GM19468 (cell line): Measurements from ENCODE around the gene ELMOD1.

Source experiments
- ATAC-seq: cut with Tn5 transposase; IDR thresholded peaks from one replicate; pipeline ENCODE4 v1.9.1; 2021; ENCODE audit warnings: mild to moderate bottlenecking, moderate library complexity, moderate number of reproducible peaks; ENCODE audit not compliant: unreplicated experiment; ENCODE audit errors: extremely low read depth

Gene ELMOD1

DNA sequence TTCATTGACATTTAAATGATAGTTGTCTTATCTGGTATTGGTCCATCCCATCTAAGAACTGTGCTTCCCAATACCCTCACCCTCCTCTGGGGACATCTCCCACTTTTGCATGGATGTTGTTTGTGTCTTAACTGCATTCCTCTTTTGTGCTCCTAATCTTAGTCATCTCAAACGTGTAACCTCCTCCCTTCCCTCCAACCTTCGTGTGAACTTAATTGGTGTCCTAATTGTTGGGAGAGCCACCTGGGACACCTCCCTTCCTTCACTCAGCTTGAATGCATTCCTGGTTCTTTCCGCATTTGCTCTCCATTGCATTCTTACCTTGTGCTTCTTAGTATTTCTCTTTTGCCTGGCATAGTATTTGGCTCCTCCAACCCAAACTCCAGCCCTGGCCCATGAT is 9.8 kb upstream of the ELMOD1 start:
- no peak for ATAC-seq

GRCh38 chr11:107583629-107584195 is 7.2 kb upstream of the ELMOD1 start:
- ATAC-seq: no peak

DNA sequence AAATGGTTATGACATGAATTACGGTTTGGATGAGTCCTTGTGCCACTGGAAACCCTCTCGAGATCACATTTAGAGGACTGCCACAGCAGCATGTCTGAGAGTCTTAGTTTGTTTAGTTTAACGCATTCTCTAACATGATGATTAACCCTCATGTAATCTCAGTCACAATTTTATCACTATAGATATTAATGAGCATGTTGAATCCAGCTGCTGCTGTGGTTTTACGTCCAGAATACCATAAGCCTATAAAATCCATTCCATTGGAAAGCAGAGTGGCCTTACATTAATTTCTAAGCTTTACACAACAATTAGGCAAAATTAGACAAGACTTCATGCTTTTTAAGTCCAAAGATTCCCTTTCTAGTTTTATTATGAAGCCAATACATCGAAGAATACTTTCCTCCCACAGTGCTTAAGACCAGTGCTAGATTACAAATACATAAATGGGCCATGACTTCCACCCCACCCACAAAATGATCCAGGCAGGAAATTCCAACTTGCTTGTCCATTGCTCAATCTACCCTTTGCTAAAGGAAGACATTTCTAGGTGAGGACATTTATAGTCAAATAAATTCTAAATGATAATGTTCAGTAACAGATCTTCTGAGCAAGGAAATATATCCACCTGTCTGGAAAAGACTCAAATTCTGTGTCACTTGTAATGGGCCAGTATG is 3.5 kb upstream of the ELMOD1 start:
- ATAC-seq: no peak

GRCh38 chr11:107591378-107592230 is 657 bp downstream of the ELMOD1 start:
- no peak for ATAC-seq

DNA sequence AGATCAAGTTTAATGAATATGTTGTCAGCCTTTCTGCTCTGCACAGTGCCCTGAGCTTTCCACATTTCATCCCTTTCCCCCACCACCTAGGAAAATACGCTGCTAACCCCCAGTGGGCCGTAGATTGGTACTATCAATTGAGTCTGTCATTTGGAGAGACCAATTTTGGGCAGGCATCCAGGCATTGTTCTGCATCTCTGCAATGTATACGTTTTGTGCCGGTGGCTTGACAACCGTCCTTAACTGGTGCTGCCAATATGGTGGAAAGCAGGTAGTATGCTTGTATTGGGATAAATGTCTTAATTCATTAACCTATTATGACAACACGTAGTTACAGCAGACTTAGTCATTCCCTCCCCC is 1.3 kb downstream of the ELMOD1 start:
- ATAC-seq: no peak

GRCh38 chr11:107592813-107593212 is 1.9 kb downstream of the ELMOD1 start:
- no peak for ATAC-seq

DNA sequence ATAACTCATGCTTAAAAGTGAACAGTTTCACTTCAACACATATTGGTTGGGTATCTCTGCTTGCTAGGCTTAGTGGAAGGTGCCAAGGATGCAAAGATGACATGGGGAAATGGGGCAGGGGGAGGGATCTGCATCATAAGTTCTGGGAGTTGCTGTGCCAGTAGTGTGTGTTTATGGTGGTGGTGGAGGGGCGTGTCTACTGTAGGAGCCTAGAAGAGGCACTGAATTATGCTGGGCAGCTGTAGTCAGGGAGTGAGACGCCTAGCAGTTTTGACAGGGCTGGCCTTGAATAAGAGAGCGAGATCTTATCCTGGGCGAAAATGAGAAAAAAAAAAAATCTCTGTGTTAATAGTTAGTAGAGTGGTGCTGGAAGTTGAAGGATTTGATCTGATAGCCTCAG is 3.0 kb downstream of the ELMOD1 start:
- no peak for ATAC-seq

GRCh38 chr11:107594736-107595135 is 3.8 kb downstream of the ELMOD1 start:
- no peak for ATAC-seq

- peak; percentile 56 for ATAC-seq
Measured at GRCh38 chr11:107598225-107599139, 7.5 kb downstream of the ELMOD1 start.

GRCh38 chr11:107605061-107606006 is 14.4 kb downstream of the ELMOD1 start:
- no peak for ATAC-seq

GRCh38 chr11:107606141-107606540 is 15.2 kb downstream of the ELMOD1 start:
- no peak for ATAC-seq

- ATAC-seq: no peak
Measured at GRCh38 chr11:107608809-107609208, 17.9 kb downstream of the ELMOD1 start.

DNA sequence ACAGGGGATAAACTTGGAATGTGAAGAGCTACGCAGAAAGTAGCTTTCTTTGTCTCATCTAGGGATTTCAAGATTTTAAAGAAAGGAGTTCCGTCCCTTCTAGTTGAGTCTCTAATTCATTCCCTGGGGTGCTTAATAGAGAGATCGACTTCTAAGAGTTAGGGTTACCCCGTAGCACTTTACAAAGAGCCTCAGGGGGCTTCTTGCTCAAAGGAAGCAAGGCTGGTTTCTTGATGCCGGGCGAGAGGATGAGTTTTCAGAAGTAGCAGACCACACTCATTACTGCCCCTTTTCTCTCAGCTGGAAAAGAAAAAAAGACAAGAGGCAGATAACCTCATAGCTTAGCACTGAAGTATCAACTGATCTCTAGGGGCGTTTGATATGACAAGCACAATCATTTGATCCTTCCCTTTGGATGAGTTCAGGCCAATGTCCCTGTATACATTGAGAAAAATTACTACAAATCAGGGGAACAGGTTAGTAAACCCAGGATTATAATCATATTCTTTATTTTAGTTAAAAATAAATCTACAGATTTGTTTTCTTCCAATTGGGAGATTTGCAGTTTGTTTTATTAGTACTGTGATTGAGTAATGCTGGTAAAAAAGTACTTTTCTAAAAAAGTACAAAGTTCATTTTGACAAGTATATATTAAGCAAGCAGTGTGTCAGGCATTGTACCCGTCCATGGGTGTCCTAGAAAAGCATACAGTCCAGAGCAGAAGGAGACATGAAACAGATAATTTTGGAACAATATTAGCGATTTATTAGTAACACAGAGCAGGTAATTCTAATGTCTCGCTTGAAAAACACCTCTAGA is 18.7 kb downstream of the ELMOD1 start:
- no peak for ATAC-seq

GRCh38 chr11:107612445-107612844 is 21.5 kb downstream of the ELMOD1 start:
- no peak for ATAC-seq

DNA sequence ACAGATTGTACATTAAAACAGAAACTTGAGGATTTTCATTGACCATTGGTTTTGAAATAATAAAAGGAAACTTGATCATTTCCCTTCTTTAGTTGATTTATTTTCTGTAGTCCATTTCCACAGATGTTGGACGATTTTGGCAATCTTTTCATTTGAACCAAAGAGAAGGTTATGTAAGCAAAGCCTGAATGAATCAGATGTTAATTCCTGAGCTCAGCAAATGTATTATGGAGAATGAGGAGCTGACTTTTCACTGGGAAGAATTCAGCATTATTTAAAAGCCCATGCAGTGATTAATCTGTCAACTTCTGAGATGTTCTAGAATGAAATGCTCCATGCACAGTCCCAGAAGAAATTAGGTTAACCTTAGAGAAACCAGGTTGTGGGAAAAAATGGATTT is 29.0 kb downstream of the ELMOD1 start:
- ATAC-seq: no peak

DNA sequence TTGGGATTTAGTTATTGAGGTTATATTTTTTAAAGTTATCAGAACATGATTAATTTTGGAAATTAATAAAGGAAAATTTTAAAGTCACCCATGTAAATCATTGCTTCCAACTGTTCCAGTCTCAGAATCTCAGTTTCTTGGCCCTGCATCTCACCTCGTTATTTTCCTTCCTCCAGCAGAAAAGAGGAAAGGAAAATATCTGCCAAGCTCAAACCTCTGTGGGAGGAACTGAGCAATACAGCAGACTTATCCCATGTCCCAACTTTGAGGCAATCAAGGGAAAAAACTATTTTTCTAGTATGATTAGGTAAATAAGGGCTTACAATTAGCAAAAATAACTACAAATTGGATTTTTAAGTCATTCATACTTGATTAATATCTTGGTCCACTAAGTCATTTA is 30.1 kb downstream of the ELMOD1 start:
- ATAC-seq: no peak

DNA sequence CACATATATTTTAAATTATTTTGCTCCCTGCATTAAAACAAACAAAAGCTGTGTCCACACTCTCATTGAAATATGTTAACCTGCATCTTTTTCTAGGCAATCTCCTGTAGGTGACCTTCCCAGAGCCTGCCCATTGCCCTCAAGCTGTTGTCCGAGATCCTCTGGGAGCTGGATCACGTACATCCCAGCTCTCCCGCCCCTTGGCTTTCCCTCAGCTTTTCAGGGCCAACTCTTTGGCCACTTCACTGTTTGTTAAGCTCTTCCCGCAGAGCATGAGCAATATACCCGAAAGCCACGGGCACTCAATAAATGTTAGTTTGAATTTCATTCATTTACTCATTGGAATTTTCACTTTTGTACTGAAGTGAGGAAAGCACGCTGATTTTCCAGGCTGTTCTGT is 32.2 kb downstream of the ELMOD1 start:
- ATAC-seq: no peak

GRCh38 chr11:107624983-107625684 is 34.2 kb downstream of the ELMOD1 start:
- no peak for ATAC-seq
